ENCODE measurements around the gene GPR152.
"Not testable (repeated sequence)": the region's sequence is repeated elsewhere in the genome, so short reads cannot be mapped to it uniquely, and the experiment has no call there.

Gene GPR152

GRCh38 chr11:67407688-67408163 is 44.8 kb downstream of the GPR152 start:
- DNase-seq, result no peak

- DNase-seq, result peak; percentile 29
Observed at GRCh38 chr11:67406969-67407687, 45.4 kb downstream of the GPR152 start.

GRCh38 chr11:67406420-67406968 is 46.0 kb downstream of the GPR152 start:
- no peak for DNase-seq

- DNase-seq, result no peak
Observed at GRCh38 chr11:67405688-67406339, 46.7 kb downstream of the GPR152 start.

- DNase-seq, result no peak
Observed at GRCh38 chr11:67405196-67405567, 47.3 kb downstream of the GPR152 start.

GRCh38 chr11:67404515-67405195 is 47.9 kb downstream of the GPR152 start:
- no peak for DNase-seq

- not testable (repeated sequence) for DNase-seq
Observed at GRCh38 chr11:67403085-67403484, 49.4 kb downstream of the GPR152 start.

- DNase-seq, result peak; percentile 81
Observed at GRCh38 chr11:67402192-67402839, 50.2 kb downstream of the GPR152 start.

GRCh38 chr11:67401495-67402191 is 50.9 kb downstream of the GPR152 start, which contains the start of gene PPP1CA:
TSS of gene PPP1CA (minus strand) at chr11:67401858. CDS start at chr11:67401782, 76 bp downstream.
- peak; percentile 94 for DNase-seq
